ENCODE data around the gene STOX1.
"Not testable (repeated sequence)": the region's sequence is repeated elsewhere in the genome, so short reads cannot be mapped to it uniquely, and the experiment has no call there.

STOX1 gene

GRCh38 chr10:68899186-68899745 is 71.9 kb downstream of the STOX1 start:
- no peak overlapping the region for H3K9ac ChIP-seq (ENCODE audit: low read depth, low read length)
- H3K27ac ChIP-seq (ENCODE audit: low read length): no peak overlapping the region
- H3K27me3 ChIP-seq (ENCODE audit: insufficient read depth, low read length): no peaks in the 10 kb centered on the region; the same call in 1 of the 2 replicates
- H3K36me3 ChIP-seq (ENCODE audit: insufficient read depth, low read depth, low read length): peaks cover 3% of the 10 kb centered on the region; the same call in 1 of the 2 replicates
- H3K4me3 ChIP-seq (ENCODE audit: low read length): no peak overlapping the region
- no peaks in the 10 kb centered on the region for H3K9me3 ChIP-seq (ENCODE audit: insufficient read depth, low read depth, low read length)
- peaks cover 9% of the 10 kb centered on the region; the same call in 1 of the 2 replicates for H3K4me1 ChIP-seq (ENCODE audit: insufficient read depth, low read length)

GRCh38 chr10:68900427-68901104 is 73.2 kb downstream of the STOX1 start:
- Histone ChIP-seq H3K27ac (ENCODE audit: low read length) (peak overlapping the region; percentile 93), H3K27me3 (ENCODE audit: insufficient read depth, low read length) (no peaks in the 10 kb centered on the region; the same call in 1 of the 2 replicates), H3K9me3 (ENCODE audit: insufficient read depth, low read depth, low read length) (no peaks in the 10 kb centered on the region), H3K4me1 (ENCODE audit: insufficient read depth, low read length) (peaks cover 9% of the 10 kb centered on the region; the same call in 1 of the 2 replicates), H3K4me3 (ENCODE audit: low read length) (peak overlapping the region; percentile 98), H3K9ac (ENCODE audit: low read depth, low read length) (peak overlapping the region; percentile 92), H3K36me3 (ENCODE audit: insufficient read depth, low read depth, low read length) (peaks cover 3% of the 10 kb centered on the region; the same call in 1 of the 2 replicates)

GRCh38 chr10:68901105-68901927 is 74.0 kb downstream of the STOX1 start, which contains the start of gene DDX50:
DDX50 (plus strand) TSS chr10:68901315; CDS start chr10:68901385, 70 bp downstream.
- H3K9me3 ChIP-seq (ENCODE audit: insufficient read depth, low read depth, low read length): no peaks in the 10 kb centered on the region
- H3K9ac ChIP-seq (ENCODE audit: low read depth, low read length): peak within 1 kb of the TSS; percentile 92
- H3K36me3 ChIP-seq (ENCODE audit: insufficient read depth, low read depth, low read length): peaks cover 5% of the 10 kb centered on the region
- peaks cover 9% of the 10 kb centered on the region; the same call in 1 of the 2 replicates for H3K4me1 ChIP-seq (ENCODE audit: insufficient read depth, low read length)
- peak within 1 kb of the TSS; percentile 93 for H3K27ac ChIP-seq (ENCODE audit: low read length)
- peak within 1 kb of the TSS; percentile 98 for H3K4me3 ChIP-seq (ENCODE audit: low read length)
- no peaks in the 10 kb centered on the region; the same call in 1 of the 2 replicates for H3K27me3 ChIP-seq (ENCODE audit: insufficient read depth, low read length)

- Histone ChIP-seq H3K4me3 (ENCODE audit: low read length) (peak overlapping the region; percentile 98), H3K4me1 (ENCODE audit: insufficient read depth, low read length) (peaks cover 9% of the 10 kb centered on the region; the same call in 1 of the 2 replicates), H3K36me3 (ENCODE audit: insufficient read depth, low read depth, low read length) (peaks cover 15% of the 10 kb centered on the region), H3K27ac (ENCODE audit: low read length) (no peak overlapping the region), H3K9ac (ENCODE audit: low read depth, low read length) (peak overlapping the region; percentile 92; the same call in 1 of the 2 replicates), H3K27me3 (ENCODE audit: insufficient read depth, low read length) (no peaks in the 10 kb centered on the region; the same call in 1 of the 2 replicates), H3K9me3 (ENCODE audit: insufficient read depth, low read depth, low read length) (no peaks in the 10 kb centered on the region)
Observed at GRCh38 chr10:68902382-68902781, 75.1 kb downstream of the STOX1 start.

- H3K9ac ChIP-seq (ENCODE audit: low read depth, low read length): no peak overlapping the region
- H3K36me3 ChIP-seq (ENCODE audit: insufficient read depth, low read depth, low read length): peaks cover 38% of the 10 kb centered on the region
- no peaks in the 10 kb centered on the region for H3K4me1 ChIP-seq (ENCODE audit: insufficient read depth, low read length)
- no peak overlapping the region for H3K4me3 ChIP-seq (ENCODE audit: low read length)
- H3K9me3 ChIP-seq (ENCODE audit: insufficient read depth, low read depth, low read length): no peaks in the 10 kb centered on the region
- no peak overlapping the region for H3K27ac ChIP-seq (ENCODE audit: low read length)
- no peaks in the 10 kb centered on the region for H3K27me3 ChIP-seq (ENCODE audit: insufficient read depth, low read length)
Observed at GRCh38 chr10:68924593-68924992, 97.3 kb downstream of the STOX1 start.

GRCh38 chr10:68925489-68925888 is 98.2 kb downstream of the STOX1 start:
- Histone ChIP-seq H3K9ac (ENCODE audit: low read depth, low read length) (no peak overlapping the region), H3K4me1 (ENCODE audit: insufficient read depth, low read length) (no peaks in the 10 kb centered on the region), H3K27ac (ENCODE audit: low read length) (no peak overlapping the region), H3K4me3 (ENCODE audit: low read length) (no peak overlapping the region), H3K27me3 (ENCODE audit: insufficient read depth, low read length) (no peaks in the 10 kb centered on the region), H3K36me3 (ENCODE audit: insufficient read depth, low read depth, low read length) (peaks cover 34% of the 10 kb centered on the region), H3K9me3 (ENCODE audit: insufficient read depth, low read depth, low read length) (no peaks in the 10 kb centered on the region)

GRCh38 chr10:68929157-68929556 is 101.8 kb downstream of the STOX1 start:
- H3K36me3 ChIP-seq (ENCODE audit: insufficient read depth, low read depth, low read length): peaks cover 27% of the 10 kb centered on the region
- not testable (repeated sequence) for H3K9me3 ChIP-seq (ENCODE audit: insufficient read depth, low read depth, low read length); H3K9ac ChIP-seq (ENCODE audit: low read depth, low read length)

GRCh38 chr10:68929888-68930287 is 102.6 kb downstream of the STOX1 start:
- not testable (repeated sequence) for H3K9me3 ChIP-seq (ENCODE audit: insufficient read depth, low read depth, low read length); H3K27me3 ChIP-seq (ENCODE audit: insufficient read depth, low read length); H3K27ac ChIP-seq (ENCODE audit: low read length); H3K4me3 ChIP-seq (ENCODE audit: low read length); H3K9ac ChIP-seq (ENCODE audit: low read depth, low read length); H3K4me1 ChIP-seq (ENCODE audit: insufficient read depth, low read length)
- H3K36me3 ChIP-seq (ENCODE audit: insufficient read depth, low read depth, low read length): peaks cover 32% of the 10 kb centered on the region

More at GRCh38 chr10:68929157-68929556, 101.8 kb downstream of the STOX1 start:
- H3K4me3 ChIP-seq (ENCODE audit: low read length); H3K4me1 ChIP-seq (ENCODE audit: insufficient read depth, low read length); H3K27ac ChIP-seq (ENCODE audit: low read length); H3K27me3 ChIP-seq (ENCODE audit: insufficient read depth, low read length): not testable (repeated sequence)

GRCh38 chr10:68932860-68933259 is 105.5 kb downstream of the STOX1 start:
- H3K27me3 ChIP-seq (ENCODE audit: insufficient read depth, low read length); H3K27ac ChIP-seq (ENCODE audit: low read length); H3K9ac ChIP-seq (ENCODE audit: low read depth, low read length); H3K9me3 ChIP-seq (ENCODE audit: insufficient read depth, low read depth, low read length); H3K4me1 ChIP-seq (ENCODE audit: insufficient read depth, low read length); H3K4me3 ChIP-seq (ENCODE audit: low read length): not testable (repeated sequence)
- H3K36me3 ChIP-seq (ENCODE audit: insufficient read depth, low read depth, low read length): peaks cover 44% of the 10 kb centered on the region

GRCh38 chr10:68934994-68935393 is 107.7 kb downstream of the STOX1 start:
- H3K4me1 ChIP-seq (ENCODE audit: insufficient read depth, low read length): no peaks in the 10 kb centered on the region
- H3K27me3 ChIP-seq (ENCODE audit: insufficient read depth, low read length): no peaks in the 10 kb centered on the region
- H3K9me3 ChIP-seq (ENCODE audit: insufficient read depth, low read depth, low read length): no peaks in the 10 kb centered on the region
- H3K9ac ChIP-seq (ENCODE audit: low read depth, low read length): no peak overlapping the region
- no peak overlapping the region for H3K27ac ChIP-seq (ENCODE audit: low read length)
- H3K4me3 ChIP-seq (ENCODE audit: low read length): no peak overlapping the region
- H3K36me3 ChIP-seq (ENCODE audit: insufficient read depth, low read depth, low read length): peaks cover 55% of the 10 kb centered on the region

GRCh38 chr10:68938117-68938516 is 110.8 kb downstream of the STOX1 start:
- H3K27me3 ChIP-seq (ENCODE audit: insufficient read depth, low read length): no peaks in the 10 kb centered on the region
- H3K4me3 ChIP-seq (ENCODE audit: low read length): no peak overlapping the region
- H3K9ac ChIP-seq (ENCODE audit: low read depth, low read length): no peak overlapping the region
- no peaks in the 10 kb centered on the region for H3K9me3 ChIP-seq (ENCODE audit: insufficient read depth, low read depth, low read length)
- H3K36me3 ChIP-seq (ENCODE audit: insufficient read depth, low read depth, low read length): peaks cover 53% of the 10 kb centered on the region
- H3K4me1 ChIP-seq (ENCODE audit: insufficient read depth, low read length): no peaks in the 10 kb centered on the region
- H3K27ac ChIP-seq (ENCODE audit: low read length): no peak overlapping the region
